Endothelial cell of umbilical vein (primary cell): ENCODE data around the gene HSPA9.

Experiments
- POLR2AphosphoS5 ChIP-seq: IDR thresholded peaks from 2 replicates; pipeline ENCODE4 v1.6.1; 2012; ENCODE audit warnings: low read depth, mild to moderate bottlenecking, control low read depth, low read length, moderate library complexity; ENCODE audit not compliant: insufficient read depth
- TF ChIP-seq, protein P1 (sequence below), 2 donors: IDR thresholded peaks; 1 replicate in 1 of 2; 2 replicates in 1 of 2; pipeline ENCODE4 v1.5.1; 2011; ENCODE audit warnings: low read length in 2 of 2, mild to moderate bottlenecking in 2 of 2, moderate library complexity in 2 of 2, control low read depth in 1 of 2, inconsistent platforms in 1 of 2, low read depth in 1 of 2; ENCODE audit not compliant: insufficient read depth in 1 of 2; ENCODE audit errors: extremely low read depth in 1 of 2

DNA sequence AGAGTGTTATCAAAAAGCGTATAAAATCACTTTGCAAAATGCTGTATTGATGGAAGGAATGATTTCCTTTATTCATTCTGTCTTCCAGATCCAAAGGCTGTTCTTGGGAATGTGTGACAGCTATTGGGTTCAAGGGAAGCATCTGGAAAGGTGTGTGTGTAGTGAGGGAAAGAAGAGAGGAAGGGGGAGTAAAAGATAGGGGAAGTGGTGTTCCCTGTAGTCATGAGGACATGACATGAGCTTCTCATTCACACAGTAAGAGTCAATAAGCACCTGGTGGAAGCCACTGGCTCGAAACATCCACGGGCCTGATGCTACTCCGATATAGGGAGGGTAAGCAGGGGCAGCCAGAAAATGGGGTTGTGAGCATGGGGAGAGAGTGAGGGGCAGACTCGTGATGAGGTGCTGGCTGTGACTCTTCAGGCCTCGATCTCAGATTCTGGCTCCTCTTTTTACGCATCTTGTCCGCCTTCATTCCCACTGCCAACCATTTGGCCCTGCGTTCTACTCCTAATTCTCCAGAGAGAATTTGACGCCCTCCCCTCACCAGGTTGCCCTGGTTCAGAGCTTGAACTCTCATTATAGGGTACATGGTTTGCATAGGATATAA, 29.1 kb upstream of the HSPA9 start:
- TF ChIP-seq, protein P1, sequence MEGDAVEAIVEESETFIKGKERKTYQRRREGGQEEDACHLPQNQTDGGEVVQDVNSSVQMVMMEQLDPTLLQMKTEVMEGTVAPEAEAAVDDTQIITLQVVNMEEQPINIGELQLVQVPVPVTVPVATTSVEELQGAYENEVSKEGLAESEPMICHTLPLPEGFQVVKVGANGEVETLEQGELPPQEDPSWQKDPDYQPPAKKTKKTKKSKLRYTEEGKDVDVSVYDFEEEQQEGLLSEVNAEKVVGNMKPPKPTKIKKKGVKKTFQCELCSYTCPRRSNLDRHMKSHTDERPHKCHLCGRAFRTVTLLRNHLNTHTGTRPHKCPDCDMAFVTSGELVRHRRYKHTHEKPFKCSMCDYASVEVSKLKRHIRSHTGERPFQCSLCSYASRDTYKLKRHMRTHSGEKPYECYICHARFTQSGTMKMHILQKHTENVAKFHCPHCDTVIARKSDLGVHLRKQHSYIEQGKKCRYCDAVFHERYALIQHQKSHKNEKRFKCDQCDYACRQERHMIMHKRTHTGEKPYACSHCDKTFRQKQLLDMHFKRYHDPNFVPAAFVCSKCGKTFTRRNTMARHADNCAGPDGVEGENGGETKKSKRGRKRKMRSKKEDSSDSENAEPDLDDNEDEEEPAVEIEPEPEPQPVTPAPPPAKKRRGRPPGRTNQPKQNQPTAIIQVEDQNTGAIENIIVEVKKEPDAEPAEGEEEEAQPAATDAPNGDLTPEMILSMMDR (IDR thresholded peaks at IDR 0.05; ENCODE audit: extremely low read depth in 1 of 2, insufficient read depth in 1 of 2, low read depth in 1 of 2, low read length in 2 of 2) = no peak
- no peak for TF ChIP-seq POLR2AphosphoS5
